Trophoblast cell (in vitro differentiated cells and primary cell): ENCODE data around the gene URB2.

Experiments
- DNase-seq, 2 donors: peaks; one replicate each; pipeline ENCODE4 v3.0.0-alpha.2; 2016
- H2AFZ ChIP-seq: 2 replicates; pipeline ENCODE4 v1.6.1; 2013; ENCODE audit warnings: low read length, moderate library complexity, mild to moderate bottlenecking; ENCODE audit not compliant: insufficient read depth, poor library complexity
- H2AK5ac ChIP-seq: 2 replicates; pipeline ENCODE4 v1.6.1; 2013; ENCODE audit warnings: mild to moderate bottlenecking, low read length
- H2BK120ac ChIP-seq: 2 replicates; pipeline ENCODE4 v1.6.1; 2013; ENCODE audit warnings: low read length, mild to moderate bottlenecking, moderate library complexity; ENCODE audit not compliant: insufficient read depth, poor library complexity
- H2BK12ac ChIP-seq: 2 replicates; pipeline ENCODE4 v1.6.1; 2013; ENCODE audit warnings: mild to moderate bottlenecking, low read length, moderate library complexity
- H2BK5ac ChIP-seq: 2 replicates; pipeline ENCODE4 v1.6.1; 2013; ENCODE audit warnings: low read length, low read depth, moderate library complexity, mild to moderate bottlenecking; ENCODE audit not compliant: poor library complexity
- H3K14ac ChIP-seq: 2 replicates; pipeline ENCODE4 v1.6.1; 2013; ENCODE audit warnings: mild to moderate bottlenecking, low read length
- H3K18ac ChIP-seq: 2 replicates; pipeline ENCODE4 v1.6.1; 2013; ENCODE audit warnings: mild to moderate bottlenecking, low read length
- H3K23ac ChIP-seq: 2 replicates; pipeline ENCODE4 v1.6.1; 2013; ENCODE audit warnings: low read length
- H3K27ac ChIP-seq: 2 replicates; pipeline ENCODE4 v1.5.1; 2013; ENCODE audit warnings: low read depth, mild to moderate bottlenecking, inconsistent platforms, low read length, moderate library complexity
- H3K27me3 ChIP-seq: 2 replicates; pipeline ENCODE4 v1.6.1; 2013; ENCODE audit warnings: inconsistent platforms, mild to moderate bottlenecking, low read length, moderate library complexity; ENCODE audit not compliant: insufficient read depth
- H3K36me3 ChIP-seq, 2 experiments: 1 replicate in 1 of 2; 2 replicates in 1 of 2; pipeline ENCODE4 v1.6.1; 2013; ENCODE audit warnings: low read length in 2 of 2, mild to moderate bottlenecking in 2 of 2, moderate library complexity in 1 of 2; ENCODE audit not compliant: insufficient read depth in 2 of 2, control insufficient read depth in 1 of 2
- H3K4ac ChIP-seq: 2 replicates; pipeline ENCODE4 v1.6.1; 2013; ENCODE audit warnings: low read depth, mild to moderate bottlenecking, low read length, moderate library complexity
- H3K4me1 ChIP-seq, 2 experiments: 1 replicate in 1 of 2; 2 replicates in 1 of 2; pipeline ENCODE4 v1.6.1; 2013; ENCODE audit warnings: low read length in 2 of 2, mild to moderate bottlenecking in 2 of 2, moderate library complexity in 1 of 2; ENCODE audit not compliant: insufficient read depth in 2 of 2, control insufficient read depth in 1 of 2
- H3K4me2 ChIP-seq: 2 replicates; pipeline ENCODE4 v1.6.1; 2013; ENCODE audit warnings: inconsistent platforms, mild to moderate bottlenecking, low read length, moderate library complexity
- H3K4me3 ChIP-seq: 2 replicates; pipeline ENCODE4 v1.5.1; 2013; ENCODE audit warnings: mild to moderate bottlenecking, low read depth, low read length, inconsistent platforms
- H3K79me1 ChIP-seq: one replicate; pipeline ENCODE4 v1.6.1; 2013; ENCODE audit warnings: low read length
- H3K79me2 ChIP-seq: 2 replicates; pipeline ENCODE4 v1.6.1; 2013; ENCODE audit warnings: low read length, mild to moderate bottlenecking; ENCODE audit not compliant: control insufficient read depth, insufficient read depth, poor library complexity
- H3K9ac ChIP-seq: 2 replicates; pipeline ENCODE4 v1.6.1; 2013; ENCODE audit warnings: mild to moderate bottlenecking, low read length
- H3K9me3 ChIP-seq: 2 replicates; pipeline ENCODE4 v1.6.1; 2013; ENCODE audit warnings: low read depth, mild to moderate bottlenecking, control low read depth, inconsistent platforms, low read length; ENCODE audit not compliant: insufficient read depth
- H4K12ac ChIP-seq: 2 replicates; pipeline ENCODE4 v1.6.1; 2013; ENCODE audit warnings: low read depth, mild to moderate bottlenecking, low read length, moderate library complexity
- H4K8ac ChIP-seq: 2 replicates; pipeline ENCODE4 v1.6.1; 2013; ENCODE audit warnings: low read depth, mild to moderate bottlenecking, low read length, moderate library complexity
- H4K91ac ChIP-seq: one replicate; pipeline ENCODE4 v1.6.1; 2013; ENCODE audit warnings: low read depth, mild to moderate bottlenecking, low read length, moderate library complexity
- WGBS: extraction: QIAGEN DNeasy Blood & Tissue Kit; methylation state at CpG from one replicate; pipeline ENCODE4 v1.1.7; 2013; ENCODE audit warnings: missing lambda C conversion rate; ENCODE audit not compliant: insufficient read length, insufficient coverage; ENCODE audit errors: extremely low coverage; 5-methylcytosine and 5-hydroxymethylcytosine counted together

URB2 gene

GRCh38 chr1:229617351-229618100 is 8.5 kb upstream of the URB2 start:
- Histone ChIP-seq H3K9me3 (no peaks in the 10 kb centered on the region), H2AFZ (no peak overlapping the region)
- peak; percentile 69 to 86 for DNase-seq

GRCh38 chr1:229619002-229619401 is 7.0 kb upstream of the URB2 start:
- Histone ChIP-seq H3K79me2 (peaks cover 7% of the 10 kb centered on the region), H3K23ac (no peak overlapping the region), H3K79me1 (no peaks in the 10 kb centered on the region), H3K18ac (no peak overlapping the region), H3K4me1 (peaks cover 0 to 2% of the 10 kb centered on the region in 2 experiments), H2BK120ac (no peak overlapping the region), H3K4ac (no peak overlapping the region), H2AFZ (no peak overlapping the region), H3K9me3 (no peaks in the 10 kb centered on the region), H3K27me3 (no peaks in the 10 kb centered on the region), H2AK5ac (no peak overlapping the region), H3K14ac (no peak overlapping the region), H3K27ac (no peak overlapping the region), H3K4me3 (no peak overlapping the region), H3K4me2 (no peak overlapping the region), H3K36me3 (peaks cover 3 to 6% of the 10 kb centered on the region in 2 experiments), H3K9ac (no peak overlapping the region), H4K91ac (no peak overlapping the region), H4K8ac (no peak overlapping the region), H4K12ac (no peak overlapping the region), H2BK12ac (no peak overlapping the region), H2BK5ac (no peak overlapping the region)
- DNase-seq = no peak

More at GRCh38 chr1:229617351-229618100, 8.5 kb upstream of the URB2 start:
- no peak overlapping the region for H2BK5ac ChIP-seq
- H3K27me3 ChIP-seq = no peaks in the 10 kb centered on the region
- H4K91ac ChIP-seq = no peak overlapping the region
- no peak overlapping the region for H3K14ac ChIP-seq
- H2BK120ac ChIP-seq = no peak overlapping the region
- no peak overlapping the region for H4K12ac ChIP-seq
- peaks cover 3 to 13% of the 10 kb centered on the region in 2 experiments for H3K36me3 ChIP-seq
- no peaks in the 10 kb centered on the region for H3K4me1 ChIP-seq
- H4K8ac ChIP-seq = no peak overlapping the region
- peak overlapping the region; percentile 33 for H3K4ac ChIP-seq
- H3K23ac ChIP-seq = no peak overlapping the region
- no peak overlapping the region for H3K4me3 ChIP-seq
- no peak overlapping the region for H3K18ac ChIP-seq
- H3K27ac ChIP-seq = no peak overlapping the region
- H3K4me2 ChIP-seq = no peak overlapping the region
- no peaks in the 10 kb centered on the region for H3K79me1 ChIP-seq
- no peak overlapping the region for H3K9ac ChIP-seq
- peaks cover 2% of the 10 kb centered on the region for H3K79me2 ChIP-seq
- no CpG with 5 or more reads among the region's 11 CpGs for WGBS
- no peak overlapping the region for H2AK5ac ChIP-seq
- no peak overlapping the region for H2BK12ac ChIP-seq

GRCh38 chr1:229619614-229620013 is 6.4 kb upstream of the URB2 start:
- Histone ChIP-seq H3K4me3 (no peak overlapping the region), H3K79me1 (no peaks in the 10 kb centered on the region), H4K8ac (no peak overlapping the region)

GRCh38 chr1:229620876-229621275 is 5.2 kb upstream of the URB2 start:
- Histone ChIP-seq H3K4me1 (peaks cover 2 to 3% of the 10 kb centered on the region in 2 experiments), H3K4ac (no peak overlapping the region), H3K36me3 (peaks cover 0 to 2% of the 10 kb centered on the region in 2 experiments), H3K4me2 (no peak overlapping the region), H3K79me2 (peaks cover 11% of the 10 kb centered on the region), H3K23ac (no peak overlapping the region), H4K91ac (no peak overlapping the region), H3K27me3 (no peaks in the 10 kb centered on the region), H3K18ac (no peak overlapping the region), H3K79me1 (no peaks in the 10 kb centered on the region), H3K9me3 (no peaks in the 10 kb centered on the region), H3K27ac (no peak overlapping the region), H2BK5ac (no peak overlapping the region), H2AFZ (no peak overlapping the region), H3K4me3 (no peak overlapping the region), H2AK5ac (no peak overlapping the region), H2BK12ac (no peak overlapping the region), H3K9ac (no peak overlapping the region), H3K14ac (no peak overlapping the region), H4K12ac (no peak overlapping the region), H4K8ac (no peak overlapping the region), H2BK120ac (no peak overlapping the region)
- DNase-seq = peak; percentile 38 to 45
- WGBS = no CpG with 5 or more reads among the region's 3 CpGs

More at GRCh38 chr1:229619614-229620013, 6.4 kb upstream of the URB2 start:
- Histone ChIP-seq H3K9me3 (no peaks in the 10 kb centered on the region), H3K36me3 (peaks cover 0 to 2% of the 10 kb centered on the region in 2 experiments), H3K27ac (no peak overlapping the region), H3K4me2 (no peak overlapping the region), H2BK5ac (no peak overlapping the region), H2AK5ac (no peak overlapping the region), H3K4me1 (peaks cover under 1 to 2% of the 10 kb centered on the region in 2 experiments), H3K27me3 (no peaks in the 10 kb centered on the region), H3K4ac (no peak overlapping the region), H2AFZ (no peak overlapping the region), H2BK12ac (no peak overlapping the region), H4K12ac (no peak overlapping the region), H3K79me2 (peaks cover 7% of the 10 kb centered on the region), H4K91ac (no peak overlapping the region), H3K9ac (peak overlapping the region; percentile 30), H3K18ac (no peak overlapping the region), H3K14ac (no peak overlapping the region), H2BK120ac (no peak overlapping the region), H3K23ac (no peak overlapping the region)
- DNase-seq = no peak
- no CpG with 5 or more reads among the region's 5 CpGs for WGBS
